Activated CD8-positive, alpha-beta T cell treated with anti-CD3 and anti-CD28 coated beads for 36 hours (primary cell): ENCODE data around the gene NUP35. TPM values are rescaled to one million over a fixed set of nuclear protein-coding genes. Genes with fewer than 3 reads are reported as not detected.

ENCODE experiments used
- ATAC-seq: fragments of 200-7000 bp; cut with Tn5 transposase; one replicate; pipeline ENCODE4 v1.10.0; 2021; ENCODE audit warnings: mild to moderate bottlenecking, moderate library complexity
- CTCF ChIA-PET: fragments of 350-600 bp; sonication (Branson Sonifier 250); formaldehyde crosslinking; loops from one replicate; lab custom pipeline; 2021; ENCODE audit warnings: antibody characterized with exemption; lab: Charles Lee
- POLR2A ChIA-PET: fragments of 350-600 bp; sonication (Branson Sonifier 250); formaldehyde crosslinking; loops from one replicate; lab custom pipeline; 2021; ENCODE audit warnings: antibody characterized with exemption; lab: Charles Lee
- DNase-seq: peaks from one replicate; pipeline ENCODE4 v3.0.0-alpha.2; 2020
- H3K27ac Mint-ChIP-seq: one replicate; pipeline ENCODE4 v1.8.0; 2021; ENCODE audit warnings: mild to moderate bottlenecking, mixed read lengths
- H3K27me3 Mint-ChIP-seq: one replicate; pipeline ENCODE4 v1.8.0; 2021; ENCODE audit warnings: mixed read lengths
- H3K36me3 Mint-ChIP-seq: one replicate; pipeline ENCODE4 v1.8.0; 2021; ENCODE audit warnings: low read depth, mixed read lengths
- H3K4me1 Mint-ChIP-seq: one replicate; pipeline ENCODE4 v1.8.0; 2021; ENCODE audit warnings: low read depth, mixed read lengths
- H3K4me3 Mint-ChIP-seq: one replicate; pipeline ENCODE4 v1.8.0; 2021; ENCODE audit warnings: mild to moderate bottlenecking, moderate library complexity, mixed read lengths
- H3K9me3 Mint-ChIP-seq: one replicate; pipeline ENCODE4 v1.8.0; 2021; ENCODE audit warnings: mixed read lengths
- intact Hi-C: fragments of 100-400 bp; cut with micrococcal nuclease; formaldehyde crosslinking; loops from one replicate; pipeline ENCODE4 v1.10.0; 2022
- total RNA-seq, 2 experiments: library from RNA; stranded (reverse); gene quantifications; one replicate each; pipeline ENCODE4 v1.2.3, GENCODE V29; 2021
- TF ChIP-seq, protein P1 (sequence below): fragments of 200-600 bp; IDR thresholded peaks from one replicate; pipeline ENCODE4 v1.8.0; 2022; ENCODE audit warnings: antibody characterized with exemption, mild to moderate bottlenecking

The NUP35 gene
- total RNA-seq, 2 experiments from 2014 or later: 25.1 to 27.1 TPM

GRCh38 chr2:183123117-183123958, 905 bp upstream of the NUP35 start:
- Mint-ChIP-seq H3K27ac (peak overlapping the region; percentile 98), H3K27me3 (peaks cover 10% of the 10 kb centered on the region), H3K4me1 (peaks cover 23% of the 10 kb centered on the region), H3K4me3 (peak overlapping the region; percentile 91), H3K9me3 (no peaks in the 10 kb centered on the region), H3K36me3 (peaks cover 16% of the 10 kb centered on the region)
- DNase-seq (peak; percentile 10), ATAC-seq (no peak)
- ChIA-PET CTCF (interaction anchor here (0.9 kb wide), 1 partner anchor 38 kb away, joined by 3 read pairs; no protein-coding TSS in a partner anchor), POLR2A (no interaction called here)
- TF ChIP-seq, protein P1, sequence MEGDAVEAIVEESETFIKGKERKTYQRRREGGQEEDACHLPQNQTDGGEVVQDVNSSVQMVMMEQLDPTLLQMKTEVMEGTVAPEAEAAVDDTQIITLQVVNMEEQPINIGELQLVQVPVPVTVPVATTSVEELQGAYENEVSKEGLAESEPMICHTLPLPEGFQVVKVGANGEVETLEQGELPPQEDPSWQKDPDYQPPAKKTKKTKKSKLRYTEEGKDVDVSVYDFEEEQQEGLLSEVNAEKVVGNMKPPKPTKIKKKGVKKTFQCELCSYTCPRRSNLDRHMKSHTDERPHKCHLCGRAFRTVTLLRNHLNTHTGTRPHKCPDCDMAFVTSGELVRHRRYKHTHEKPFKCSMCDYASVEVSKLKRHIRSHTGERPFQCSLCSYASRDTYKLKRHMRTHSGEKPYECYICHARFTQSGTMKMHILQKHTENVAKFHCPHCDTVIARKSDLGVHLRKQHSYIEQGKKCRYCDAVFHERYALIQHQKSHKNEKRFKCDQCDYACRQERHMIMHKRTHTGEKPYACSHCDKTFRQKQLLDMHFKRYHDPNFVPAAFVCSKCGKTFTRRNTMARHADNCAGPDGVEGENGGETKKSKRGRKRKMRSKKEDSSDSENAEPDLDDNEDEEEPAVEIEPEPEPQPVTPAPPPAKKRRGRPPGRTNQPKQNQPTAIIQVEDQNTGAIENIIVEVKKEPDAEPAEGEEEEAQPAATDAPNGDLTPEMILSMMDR: no peak
- intact Hi-C loops: no loop called here

- Mint-ChIP-seq H3K9me3 (no peaks in the 10 kb centered on the region), H3K27ac (peak overlapping the region; percentile 98), H3K27me3 (peaks cover 8% of the 10 kb centered on the region), H3K4me3 (peak overlapping the region; percentile 91), H3K4me1 (peaks cover 26% of the 10 kb centered on the region), H3K36me3 (peaks cover 20% of the 10 kb centered on the region)
- DNase-seq (no peak), ATAC-seq (peak; percentile 31)
- ChIA-PET CTCF (interaction anchor here (0.9 kb wide), 1 partner anchor 39 kb away, joined by 3 read pairs; no protein-coding TSS in a partner anchor), POLR2A (no interaction called here)
- TF ChIP-seq, protein P1: no peak
- intact Hi-C loops: no loop called here
Observed at GRCh38 chr2:183123959-183124221, 353 bp upstream of the NUP35 start.

DNA sequence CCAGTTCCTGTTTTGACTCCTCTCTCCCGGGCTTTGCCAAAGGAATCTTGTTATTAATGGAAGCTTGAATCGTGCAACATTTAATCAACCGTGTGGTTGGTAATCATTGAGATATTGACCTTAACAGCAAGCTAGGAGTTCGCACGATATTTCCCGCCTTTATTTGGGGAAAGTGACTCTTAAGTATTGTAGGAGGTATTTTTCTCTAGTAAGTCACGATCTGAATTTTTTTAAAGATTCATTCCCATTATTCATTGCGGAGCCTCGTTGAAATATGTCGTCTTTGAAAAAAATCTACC, 663 bp downstream of the NUP35 start:
- Mint-ChIP-seq H3K27ac (peak overlapping the region; percentile 98), H3K27me3 (peaks cover 5% of the 10 kb centered on the region), H3K9me3 (no peaks in the 10 kb centered on the region), H3K4me1 (peaks cover 30% of the 10 kb centered on the region), H3K36me3 (peaks cover 25% of the 10 kb centered on the region), H3K4me3 (peak overlapping the region; percentile 91)
- intact Hi-C loops: no loop called here
- POLR2A ChIA-PET: interaction anchor here (0.7 to 1.4 kb wide), 7 partner anchors 13 to 408 kb away, joined by 3 to 6 read pairs (median 3); partner anchors contain the start of genes DNAJC10 and NCKAP1
- no peak for DNase-seq
- no peak for ATAC-seq
- CTCF ChIA-PET: interaction anchor here (0.8 kb wide), 1 partner anchor 110 kb away, joined by 3 read pairs; no protein-coding TSS in a partner anchor
- TF ChIP-seq, protein P1: no peak

- Mint-ChIP-seq H3K4me3 (peak overlapping the region; percentile 91), H3K36me3 (peaks cover 31% of the 10 kb centered on the region), H3K9me3 (no peaks in the 10 kb centered on the region), H3K27ac (peak overlapping the region; percentile 61), H3K4me1 (peaks cover 32% of the 10 kb centered on the region), H3K27me3 (peaks cover 4% of the 10 kb centered on the region)
- ChIA-PET POLR2A (interaction anchor here (1.0 to 1.4 kb wide), 3 partner anchors 50 to 88 kb away, joined by 3 read pairs; partner anchors contain the start of gene NCKAP1), CTCF (interaction anchor here (0.8 kb wide), 1 partner anchor 109 kb away, joined by 3 read pairs; no protein-coding TSS in a partner anchor)
- intact Hi-C loops: no loop called here
- ATAC-seq: no peak
- no peak for DNase-seq
- TF ChIP-seq, protein P1: no peak
Observed at GRCh38 chr2:183125659-183126341, 1.6 kb downstream of the NUP35 start.
